Glomerular endothelial cell (primary cell): ENCODE measurements around the gene TNRC6A. TPM values are rescaled to one million over a fixed set of nuclear protein-coding genes. Genes with fewer than 3 reads are reported as not detected.
"Not testable (repeated sequence)": the region's sequence is repeated elsewhere in the genome, so short reads cannot be mapped to it uniquely, and the experiment has no call there.

Source experiments
- DNase-seq: peaks from one replicate; pipeline ENCODE4 v3.0.0-alpha.2; 2011; ENCODE audit warnings: low read depth, low spot score; ENCODE audit errors: extremely low read depth
- total RNA-seq: library from RNA; depleted of rRNA; stranded (reverse); fragments of >200 nt; gene quantifications from 2 replicates; pipeline ENCODE4 v1.2.3, GENCODE V29; 2015

The TNRC6A gene
- total RNA-seq, 1 donor from 2014 or later = 39.7 TPM

DNA sequence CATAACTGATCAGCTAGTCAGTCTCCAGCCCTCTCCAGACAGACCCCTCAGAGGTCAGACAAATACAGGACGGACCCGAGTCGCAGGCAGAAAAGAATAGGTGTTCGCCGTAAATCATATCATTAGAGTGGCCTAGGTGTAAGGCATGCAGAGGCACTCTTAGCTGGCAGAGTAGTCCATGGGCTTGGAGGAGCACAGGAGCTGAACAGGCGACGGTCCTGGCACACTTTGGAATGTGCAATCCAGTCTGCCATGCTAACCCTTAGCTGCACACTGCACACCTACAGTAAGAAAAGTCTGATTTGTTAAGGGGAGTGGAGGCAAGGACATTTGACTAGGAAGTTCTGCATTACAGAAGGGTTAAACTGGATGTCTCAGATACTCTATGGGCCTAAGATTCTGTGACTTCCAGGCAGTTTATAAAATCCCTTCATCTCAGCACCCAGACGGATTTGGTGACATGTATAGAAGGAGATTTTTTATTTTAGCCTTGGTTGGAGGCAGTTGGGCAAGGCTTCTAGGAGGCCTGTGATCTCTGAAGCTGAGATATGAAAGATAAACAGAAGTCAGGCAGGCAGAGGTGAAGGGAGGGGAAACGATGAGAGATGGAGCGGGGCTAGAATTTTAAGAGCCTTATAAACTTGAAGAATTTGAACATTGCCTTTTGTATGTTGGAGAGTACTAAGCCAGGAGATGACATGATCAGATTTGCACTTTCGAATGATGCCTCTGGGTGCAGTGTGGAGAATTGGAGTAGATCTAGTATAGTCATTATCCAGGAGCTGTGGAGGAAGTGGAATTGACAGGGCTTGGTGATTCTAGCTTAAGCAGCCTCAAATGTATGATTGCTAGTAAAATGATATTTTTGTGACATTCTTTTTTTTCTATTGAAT is 81.7 kb downstream of the TNRC6A start:
- no peak for DNase-seq

DNA sequence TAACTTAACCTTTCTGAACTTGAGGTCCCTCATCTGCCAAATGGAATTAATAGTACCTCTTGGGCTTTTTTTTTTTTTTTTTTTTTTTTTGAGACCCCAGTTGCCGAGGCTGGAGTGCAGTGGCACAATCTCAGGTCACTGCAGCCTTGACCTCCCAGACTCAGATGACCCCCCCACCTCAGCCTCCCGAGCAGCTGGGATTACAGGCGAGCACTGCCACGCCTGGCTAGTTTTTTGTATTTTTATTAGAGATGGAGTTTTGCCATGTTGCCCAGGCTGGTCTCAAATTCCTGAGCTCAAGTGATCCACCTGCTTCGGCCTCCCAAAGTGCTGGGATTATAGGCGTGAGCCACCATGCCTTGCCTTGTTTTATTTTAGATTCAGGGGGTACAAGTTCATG is 83.4 kb downstream of the TNRC6A start:
- not testable (repeated sequence) for DNase-seq

DNA sequence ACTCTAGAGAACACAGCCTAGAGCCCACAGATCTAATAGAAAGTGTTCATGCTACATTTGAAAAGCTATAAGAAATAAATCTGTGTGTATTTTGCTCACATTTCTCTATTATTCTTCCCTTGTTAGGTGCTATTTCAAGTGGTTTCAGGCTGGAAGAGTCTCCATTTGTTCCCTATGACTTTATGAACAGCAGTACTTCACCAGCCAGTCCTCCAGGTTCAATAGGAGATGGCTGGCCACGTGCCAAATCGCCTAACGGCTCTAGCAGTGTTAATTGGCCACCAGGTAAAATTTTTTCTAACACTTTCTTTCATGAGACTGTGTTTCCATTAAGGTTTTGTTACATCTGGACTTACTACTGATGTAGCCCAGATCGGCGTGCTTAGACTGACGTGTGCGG is 85.6 kb downstream of the TNRC6A start:
- DNase-seq = no peak

DNA sequence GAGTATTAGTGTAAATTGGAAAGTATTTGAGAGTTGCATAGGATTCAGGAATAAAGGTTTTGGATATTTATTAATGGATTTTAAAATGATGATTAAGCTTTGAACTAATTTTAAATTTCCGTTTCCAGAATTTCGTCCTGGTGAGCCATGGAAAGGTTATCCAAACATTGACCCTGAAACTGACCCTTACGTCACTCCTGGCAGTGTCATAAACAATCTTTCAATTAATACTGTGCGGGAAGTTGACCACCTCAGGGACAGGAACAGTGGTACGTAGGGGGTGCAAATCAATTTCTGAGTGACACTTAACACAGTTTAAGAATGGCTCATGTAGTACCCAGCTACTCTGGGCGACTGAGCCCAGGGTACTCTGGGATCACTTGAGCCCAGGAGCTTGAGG is 87.2 kb downstream of the TNRC6A start:
- DNase-seq = no peak

DNA sequence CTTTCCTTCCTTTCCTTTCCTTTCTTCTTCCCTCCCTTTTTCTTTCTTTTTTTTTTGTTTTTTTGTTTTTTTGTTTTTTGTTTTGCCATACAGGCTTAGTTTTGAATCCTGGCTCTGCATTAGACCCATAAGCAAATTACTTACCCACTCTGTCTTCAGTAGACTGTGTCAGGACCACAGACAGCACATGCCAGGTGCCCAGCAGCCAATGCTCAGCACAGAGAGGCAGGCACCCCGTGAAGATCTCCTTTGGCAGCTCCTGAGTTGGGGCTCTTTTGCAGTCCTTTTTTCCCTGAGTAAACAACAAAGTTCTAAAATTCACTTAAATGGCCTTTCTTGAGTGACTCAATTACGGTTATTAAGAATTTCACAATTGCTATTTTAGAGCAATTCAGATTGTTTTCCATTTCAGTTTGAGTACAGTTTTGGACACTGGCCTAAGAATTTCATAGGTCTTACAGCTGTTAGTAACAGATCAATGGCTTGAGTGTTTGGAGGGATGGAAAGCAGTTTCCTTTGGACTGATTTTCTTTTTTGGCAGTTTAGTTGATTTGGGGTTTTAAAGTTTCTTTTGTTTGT is 90.1 kb downstream of the TNRC6A start:
- no peak for DNase-seq

DNA sequence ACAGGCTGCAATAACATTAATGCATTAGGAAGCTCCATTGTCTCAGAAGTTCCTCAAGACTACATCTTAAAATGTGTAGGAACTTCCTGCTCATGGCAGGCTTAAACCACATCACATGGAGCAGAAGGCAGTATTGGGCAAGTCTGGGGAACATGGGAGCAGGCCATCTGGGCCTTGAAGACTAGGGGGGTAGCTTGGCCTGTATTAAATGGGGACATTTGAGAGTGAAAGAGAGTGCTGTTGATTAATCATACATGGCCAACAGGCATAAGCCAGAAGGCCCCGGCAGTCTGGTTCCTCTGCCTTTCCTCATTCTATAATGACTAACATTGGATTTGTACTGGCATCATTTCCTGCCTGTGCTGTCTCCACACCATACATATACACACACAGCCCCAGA is 91.1 kb downstream of the TNRC6A start:
- DNase-seq = no peak

DNA sequence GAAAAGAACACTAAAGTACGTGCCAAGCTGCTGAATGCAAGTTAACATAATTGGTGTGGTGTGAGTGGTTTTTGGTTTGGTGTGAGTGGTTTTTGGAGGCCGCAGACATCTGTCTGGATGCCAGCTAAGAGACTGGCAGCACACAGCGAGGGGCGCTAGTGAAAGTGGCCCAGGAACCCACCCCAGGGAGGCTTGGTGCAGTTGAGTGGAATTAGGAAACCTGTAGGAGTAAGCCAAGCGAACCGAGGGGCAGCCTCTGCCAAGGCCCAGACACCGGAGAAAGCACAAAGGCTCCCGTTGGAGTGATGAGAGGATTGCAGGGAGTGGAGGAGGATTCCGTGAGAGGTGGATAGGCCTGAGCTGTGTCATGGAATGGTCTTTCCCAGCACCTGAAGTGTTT is 91.7 kb downstream of the TNRC6A start:
- DNase-seq = no peak

DNA sequence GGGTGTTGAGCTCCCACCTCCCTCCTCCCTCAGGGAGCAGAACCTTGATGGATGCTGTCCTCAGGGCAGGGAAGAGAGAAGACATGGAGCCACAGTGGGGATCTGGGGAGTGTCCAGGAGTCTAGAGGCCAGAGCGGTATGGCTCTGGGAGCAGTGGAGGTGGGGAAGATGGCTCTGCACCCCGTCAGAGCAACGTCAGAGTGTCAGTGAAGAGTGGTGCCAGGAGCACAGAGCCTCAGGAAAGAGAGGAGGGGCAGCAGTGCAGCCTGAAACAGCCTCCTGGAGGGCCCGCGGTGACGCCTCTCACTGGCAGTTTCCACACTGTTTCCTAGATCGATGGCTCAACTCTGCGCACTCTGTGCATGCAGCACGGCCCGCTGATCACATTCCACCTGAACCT is 93.1 kb downstream of the TNRC6A start:
- DNase-seq = no peak

DNA sequence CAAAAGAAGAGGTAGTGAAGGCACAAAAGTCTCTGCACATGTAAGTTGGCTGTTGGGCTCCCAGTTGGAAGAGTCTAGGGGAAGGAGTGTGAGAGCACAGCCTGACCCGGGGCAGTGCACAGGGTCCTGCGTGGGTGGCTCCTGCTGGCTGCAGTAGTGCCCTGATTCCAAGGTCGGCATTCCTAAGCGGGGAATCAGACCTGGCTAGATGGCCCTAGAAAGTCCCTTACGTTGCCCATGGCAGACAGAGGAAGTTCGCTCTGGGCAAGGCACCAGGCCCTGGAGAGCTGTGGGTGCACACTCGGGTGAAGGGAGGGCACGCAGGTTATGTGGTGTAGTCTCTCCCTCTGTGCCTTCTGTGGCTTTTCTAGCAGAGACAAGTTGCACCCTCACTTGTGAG is 93.5 kb downstream of the TNRC6A start:
- DNase-seq = no peak

DNA sequence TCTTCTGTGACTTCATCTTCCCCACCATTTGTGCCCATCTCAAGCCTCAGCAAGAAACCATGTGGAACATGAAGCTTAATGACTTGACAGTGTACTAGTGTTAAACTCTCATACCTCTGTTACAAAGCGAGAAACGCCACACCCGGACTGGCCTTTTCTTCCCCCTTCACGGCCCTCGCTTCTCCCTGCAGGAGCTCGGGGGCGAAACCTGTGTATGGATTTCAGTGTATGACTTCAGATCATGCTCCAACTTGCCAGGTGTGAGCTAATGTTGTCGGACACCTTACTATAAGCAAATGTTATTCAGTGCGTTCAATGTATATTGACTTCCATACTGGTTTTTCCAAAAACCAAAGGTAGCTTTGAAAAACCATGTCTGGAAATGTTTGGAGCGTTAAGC is 96.2 kb downstream of the TNRC6A start:
- no peak for DNase-seq

DNA sequence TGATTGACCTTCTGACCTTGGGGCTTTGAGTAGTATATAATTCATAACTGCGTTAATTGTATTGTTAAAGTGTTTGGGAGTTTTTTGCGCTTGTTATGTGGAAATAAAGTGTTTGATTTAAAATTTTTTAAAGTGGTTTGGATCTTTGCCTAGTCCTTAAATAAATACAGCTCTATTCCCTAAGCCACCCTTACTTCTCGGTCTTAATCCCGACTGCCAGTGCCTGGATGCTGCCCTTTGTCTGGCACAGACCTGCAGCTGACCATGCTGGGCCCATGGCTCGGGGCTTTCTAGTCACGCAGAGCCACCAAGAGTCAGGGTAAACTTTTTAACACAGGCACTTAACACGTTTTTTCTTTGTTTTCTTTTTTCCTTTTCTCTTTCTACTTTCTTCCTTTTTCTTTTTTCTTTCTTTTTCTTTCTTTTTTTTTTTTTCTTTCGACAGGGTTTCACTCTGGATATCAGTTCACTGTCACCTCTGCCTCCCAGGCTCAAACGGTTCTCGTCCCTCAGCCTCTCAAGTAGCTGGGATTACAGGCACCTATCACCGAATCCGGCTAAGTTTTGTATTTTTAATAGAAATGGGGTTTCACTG is 96.7 kb downstream of the TNRC6A start:
- DNase-seq = no peak

DNA sequence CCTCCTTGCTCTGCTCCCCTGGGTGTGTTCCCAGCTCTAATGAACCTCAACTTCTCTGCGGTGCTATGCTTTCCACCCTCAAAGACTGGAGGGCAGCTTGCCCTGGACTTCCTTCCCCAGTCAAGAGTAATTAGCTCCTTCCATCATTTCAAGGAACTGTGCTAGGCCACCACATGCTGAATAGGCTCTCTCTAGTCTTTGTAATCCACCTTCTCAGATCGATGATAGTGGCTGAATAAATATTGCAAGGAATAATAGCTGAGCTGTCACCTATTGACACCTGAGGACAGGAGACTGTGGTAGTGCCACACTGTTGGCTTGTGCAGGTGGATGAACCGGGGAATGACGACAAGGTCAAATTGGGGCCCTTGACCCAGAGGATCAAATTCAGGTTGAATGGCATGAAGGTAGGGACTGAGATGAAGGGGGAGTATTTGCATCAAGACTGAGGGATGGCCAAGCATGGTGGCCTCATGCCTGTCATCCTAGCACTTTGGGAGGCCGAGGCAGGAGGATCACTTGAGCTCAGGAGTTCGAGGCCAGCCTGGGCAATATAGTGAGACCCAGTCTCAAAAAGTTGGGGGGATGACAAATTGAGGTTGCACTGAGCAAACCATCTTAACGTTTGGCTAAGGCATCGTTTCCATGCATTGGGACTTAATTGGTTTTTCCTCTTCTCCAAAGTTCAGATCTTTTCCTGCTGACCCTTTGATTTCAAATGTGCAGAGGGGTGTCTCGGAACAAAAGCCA is 97.5 kb downstream of the TNRC6A start:
- DNase-seq = no peak

DNA sequence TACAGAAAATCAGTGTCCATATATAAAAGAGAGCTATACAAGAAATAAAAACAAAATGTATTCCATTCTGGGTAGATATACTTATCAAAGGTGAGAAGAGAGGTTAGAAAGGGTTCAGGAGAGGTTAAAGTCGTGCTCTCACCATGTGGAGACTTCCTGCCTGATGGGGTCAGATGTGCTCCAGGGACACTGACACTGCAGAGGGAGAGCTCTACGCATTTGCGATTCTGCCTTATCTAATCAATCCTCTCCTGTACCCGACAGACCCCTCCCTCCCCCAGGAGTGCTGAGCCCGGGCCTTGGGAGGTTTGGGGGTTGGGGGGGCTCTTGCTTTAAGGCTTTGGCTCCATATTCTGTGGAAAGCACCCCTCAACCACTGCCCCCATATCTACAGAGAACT is 99.7 kb downstream of the TNRC6A start:
- DNase-seq = no peak

DNA sequence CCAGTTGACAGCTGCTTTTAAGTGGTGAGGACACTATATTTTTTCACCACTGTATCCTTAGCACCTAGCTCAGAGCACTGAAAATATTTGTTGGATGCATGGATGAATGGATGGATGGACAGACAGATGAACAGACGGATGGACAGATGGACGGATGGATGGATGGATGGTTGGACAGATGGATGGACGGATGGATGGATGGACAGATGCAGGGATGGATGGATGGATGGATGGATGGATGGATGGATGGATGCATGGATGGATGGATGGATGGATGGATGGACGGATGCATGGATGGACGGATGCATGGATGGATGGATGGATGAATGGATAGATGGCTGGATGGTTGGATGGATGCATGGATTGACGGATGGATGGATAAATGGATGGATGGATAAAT is 103.9 kb downstream of the TNRC6A start:
- no peak for DNase-seq

DNA sequence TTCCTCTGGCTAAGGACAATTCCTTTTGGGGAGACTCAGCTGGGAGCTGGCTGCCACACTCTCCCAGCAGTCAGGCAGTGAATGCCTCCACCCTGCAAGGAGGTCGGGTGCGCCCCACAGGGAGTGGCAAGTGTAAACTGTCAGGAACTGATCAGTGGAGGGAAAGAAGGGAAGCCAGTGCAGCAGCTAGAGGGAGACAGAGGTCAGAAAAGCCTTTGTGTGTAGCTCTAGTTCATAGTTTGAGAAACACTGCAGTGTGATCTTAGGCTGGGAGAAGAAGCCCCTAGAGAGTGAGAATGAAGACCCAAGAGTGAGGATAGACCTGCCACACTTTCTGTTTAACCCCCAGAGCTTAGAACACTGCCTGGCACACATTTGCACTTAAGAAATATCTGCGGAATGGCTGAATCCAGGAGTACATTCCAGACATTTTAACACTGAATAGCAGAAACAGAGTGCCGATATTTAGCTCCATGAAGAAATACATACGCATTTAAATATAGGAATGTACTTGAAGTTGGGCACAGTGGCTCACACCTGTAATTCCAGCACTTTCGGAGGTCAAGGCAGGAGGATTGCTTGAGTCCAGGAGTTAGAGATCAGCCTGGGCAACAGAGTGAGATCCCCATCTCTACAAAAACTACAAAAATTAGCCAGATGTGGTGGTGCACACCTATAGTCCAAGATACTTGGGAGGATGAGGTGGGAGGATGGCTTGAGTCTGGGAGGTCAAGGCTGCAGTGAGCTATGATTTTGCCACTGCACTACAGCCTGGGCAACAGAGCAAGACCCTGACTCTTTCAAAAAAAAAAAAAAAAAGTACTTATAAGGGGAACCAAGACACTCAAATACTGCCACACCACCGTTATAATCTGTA is 105.2 kb downstream of the TNRC6A start:
- no peak for DNase-seq

DNA sequence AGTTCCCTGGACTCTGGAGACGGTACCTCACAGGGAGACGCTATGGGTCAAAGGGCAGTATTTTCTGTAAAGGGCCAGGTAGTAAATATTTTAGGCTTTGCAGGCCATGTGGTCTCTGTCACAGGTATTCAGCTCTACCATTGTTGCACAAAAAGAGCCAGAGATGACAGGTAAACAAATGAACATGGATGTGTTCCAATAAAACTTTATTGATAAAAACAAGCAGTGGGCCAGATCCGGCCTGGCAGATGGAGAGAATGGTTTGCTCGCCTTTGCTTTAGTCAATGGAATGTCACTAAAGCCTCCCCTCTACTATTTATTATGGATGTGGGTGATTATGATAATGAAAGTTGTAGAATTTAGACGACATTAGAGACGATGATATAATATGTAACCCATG is 107.4 kb downstream of the TNRC6A start:
- DNase-seq = no peak

DNA sequence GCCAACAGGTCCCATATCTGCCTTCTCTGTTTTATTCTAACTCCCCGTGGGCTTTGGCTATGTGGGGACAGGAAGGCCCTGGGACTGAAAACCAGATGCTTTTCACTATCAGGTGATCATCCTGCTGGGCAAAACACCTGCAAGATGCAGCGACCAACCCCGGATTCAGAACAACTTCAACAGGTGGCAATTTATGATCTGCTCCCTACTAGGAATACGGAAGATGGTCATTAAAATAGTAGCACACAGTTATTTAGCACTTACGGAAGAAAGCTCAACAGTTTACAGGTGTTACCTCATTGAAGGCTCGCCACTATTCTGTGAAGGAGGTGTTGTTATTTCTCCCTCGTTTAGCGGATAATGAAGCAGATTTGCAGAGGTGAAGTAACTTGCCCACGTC is 108.5 kb downstream of the TNRC6A start:
- no peak for DNase-seq

DNA sequence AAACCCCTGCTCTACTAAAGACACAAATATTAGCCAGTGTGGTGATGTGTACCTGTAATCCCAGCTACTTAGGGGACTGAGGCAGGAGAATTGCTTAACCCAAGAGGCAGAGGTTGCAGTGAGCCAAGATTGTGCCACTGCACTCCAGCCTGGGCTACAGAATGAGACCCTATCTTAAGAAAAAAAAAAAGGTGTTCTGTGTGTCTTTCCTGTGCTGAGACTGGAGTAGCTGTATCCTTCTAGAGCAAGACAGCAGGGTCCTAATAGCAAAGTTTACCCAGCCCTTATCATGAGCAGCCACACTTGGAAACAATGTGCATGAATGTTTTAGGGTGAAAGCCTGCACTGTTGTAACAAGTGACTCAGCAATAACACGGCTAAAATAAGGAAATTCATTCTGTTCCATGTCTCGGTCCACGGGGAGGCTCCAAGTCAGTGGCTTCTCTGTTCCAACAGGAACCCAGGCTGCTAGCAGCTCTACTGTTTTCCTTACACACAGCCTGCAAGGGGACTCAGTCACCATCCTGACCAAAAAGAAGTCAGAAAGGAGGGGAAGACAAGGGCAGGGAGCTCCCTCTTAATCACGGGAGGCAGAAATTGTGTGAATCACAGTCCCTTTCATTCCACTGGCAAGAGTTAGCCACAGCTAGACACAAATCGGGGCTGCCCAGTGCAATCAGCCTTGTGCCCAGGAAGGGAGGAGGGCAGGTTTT is 109.3 kb downstream of the TNRC6A start:
- no peak for DNase-seq

DNA sequence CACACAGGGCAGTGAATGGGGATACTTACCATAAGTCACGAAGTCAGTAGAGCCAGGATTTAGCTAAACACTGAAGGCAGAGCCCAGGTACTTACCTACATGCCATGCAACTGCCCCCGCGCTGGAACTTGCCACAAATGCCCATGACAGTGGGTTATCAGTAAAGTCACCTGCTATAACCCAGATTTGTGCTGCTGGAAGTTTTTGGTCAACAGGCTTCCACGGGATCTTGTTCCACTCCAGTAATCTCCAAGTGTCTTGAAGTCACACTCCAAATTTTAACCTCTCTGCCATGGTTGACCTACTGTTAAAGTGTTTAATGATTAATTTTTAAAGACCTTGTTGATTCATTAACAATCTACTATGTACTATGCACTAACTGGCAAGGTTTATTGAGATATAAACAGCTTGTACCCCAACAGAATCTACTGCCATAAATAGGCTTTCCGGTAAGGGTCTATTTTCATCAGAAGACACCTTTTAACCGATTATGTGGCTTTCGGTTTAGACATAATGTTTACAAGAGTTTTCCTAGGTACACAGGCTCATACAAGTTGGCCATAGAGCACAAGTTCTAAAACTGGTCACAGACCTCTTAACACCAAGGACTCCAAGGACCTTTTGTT is 110.0 kb downstream of the TNRC6A start:
- DNase-seq = no peak
